ENCODE data around the gene SND1.

Gene SND1

DNA sequence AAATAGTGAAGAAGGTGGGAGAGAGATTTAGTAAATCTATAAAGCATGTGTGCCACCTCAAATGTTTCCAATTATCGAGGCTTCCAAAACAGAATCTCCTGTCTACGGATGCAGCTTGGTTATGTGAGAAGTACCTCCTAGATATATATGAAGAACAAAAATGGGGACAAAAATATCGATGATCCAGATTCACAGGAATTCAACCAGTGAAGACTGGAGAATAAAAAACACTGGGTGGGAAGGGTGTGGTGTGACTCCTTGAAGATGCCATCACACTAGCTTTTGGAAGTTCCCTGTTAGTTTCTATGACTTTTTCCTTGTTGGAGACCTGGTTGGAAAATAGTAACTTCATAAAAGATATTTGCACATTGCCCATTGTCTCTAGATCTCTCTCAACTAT is 226.8 kb downstream of the SND1 start:
- no peak for DNase-seq (ENCODE audit: extremely low spot score)
- POLR2A ChIA-PET, result no interaction called here
- CTCF ChIA-PET, result no interaction called here
- TF ChIP-seq FOXK2 (IDR thresholded peaks at IDR 0.05) (no peak), ARNT (IDR thresholded peaks at IDR 0.05) (no peak), SP1 (IDR thresholded peaks at IDR 0.05) (no peak), L3MBTL2 (conservative IDR thresholded peaks at IDR 0.05) (no peak), SUZ12 (IDR thresholded peaks at IDR 0.05) (no peak), TARDBP (IDR thresholded peaks at IDR 0.05) (no peak), CTBP1 (IDR thresholded peaks at IDR 0.05; ENCODE audit: borderline replicate concordance) (no peak), ZNF384 (IDR thresholded peaks at IDR 0.05) (no peak), FOXA1 (IDR thresholded peaks at IDR 0.05) (no peak), ELF4 (IDR thresholded peaks at IDR 0.05) (no peak), FOXM1 (IDR thresholded peaks at IDR 0.05; ENCODE audit: borderline replicate concordance) (no peak), BHLHE40 (IDR thresholded peaks at IDR 0.05; ENCODE audit: borderline replicate concordance) (no peak)
- TF ChIP-seq, protein P1, sequence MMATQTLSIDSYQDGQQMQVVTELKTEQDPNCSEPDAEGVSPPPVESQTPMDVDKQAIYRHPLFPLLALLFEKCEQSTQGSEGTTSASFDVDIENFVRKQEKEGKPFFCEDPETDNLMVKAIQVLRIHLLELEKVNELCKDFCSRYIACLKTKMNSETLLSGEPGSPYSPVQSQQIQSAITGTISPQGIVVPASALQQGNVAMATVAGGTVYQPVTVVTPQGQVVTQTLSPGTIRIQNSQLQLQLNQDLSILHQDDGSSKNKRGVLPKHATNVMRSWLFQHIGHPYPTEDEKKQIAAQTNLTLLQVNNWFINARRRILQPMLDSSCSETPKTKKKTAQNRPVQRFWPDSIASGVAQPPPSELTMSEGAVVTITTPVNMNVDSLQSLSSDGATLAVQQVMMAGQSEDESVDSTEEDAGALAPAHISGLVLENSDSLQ (IDR thresholded peaks at IDR 0.05), result no peak

DNA sequence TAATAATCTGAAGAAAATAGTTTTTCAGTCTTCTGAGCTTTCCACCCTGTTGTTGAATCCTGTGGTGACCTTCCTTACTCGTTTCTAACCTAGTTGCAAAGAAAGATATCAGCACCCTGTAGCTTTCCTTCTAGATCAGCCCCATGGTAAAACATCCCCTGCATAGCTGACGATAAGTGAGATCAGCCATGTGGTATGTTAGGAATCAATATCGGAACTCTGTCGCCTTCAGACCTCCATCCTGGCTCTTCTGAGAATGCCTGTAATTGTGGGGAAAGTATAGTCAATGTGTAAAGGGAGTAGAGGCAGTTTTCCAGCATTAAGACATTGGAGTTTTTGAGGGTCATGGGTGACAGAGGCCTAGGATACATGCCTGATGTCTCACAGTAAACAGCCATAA is 227.4 kb downstream of the SND1 start:
- TF ChIP-seq FOXM1 (IDR thresholded peaks at IDR 0.05; ENCODE audit: borderline replicate concordance) (no peak), SP1 (IDR thresholded peaks at IDR 0.05) (no peak), ARNT (IDR thresholded peaks at IDR 0.05) (no peak), NFRKB (IDR thresholded peaks at IDR 0.05) (no peak), TARDBP (IDR thresholded peaks at IDR 0.05) (no peak), ZNF384 (IDR thresholded peaks at IDR 0.05) (no peak), BHLHE40 (IDR thresholded peaks at IDR 0.05; ENCODE audit: borderline replicate concordance) (no peak), FOXA1 (IDR thresholded peaks at IDR 0.05) (no peak), CTBP1 (IDR thresholded peaks at IDR 0.05; ENCODE audit: borderline replicate concordance) (no peak), SUZ12 (IDR thresholded peaks at IDR 0.05) (no peak), LEF1 (IDR thresholded peaks at IDR 0.05; ENCODE audit: borderline replicate concordance) (no peak), L3MBTL2 (conservative IDR thresholded peaks at IDR 0.05) (no peak), ELF4 (IDR thresholded peaks at IDR 0.05) (no peak), FOXK2 (IDR thresholded peaks at IDR 0.05) (no peak), HDGF (IDR thresholded peaks at IDR 0.05; ENCODE audit: borderline replicate concordance) (no peak)
- TF ChIP-seq, protein P1 (IDR thresholded peaks at IDR 0.05), result no peak
- ChIA-PET POLR2A (no interaction called here), CTCF (no interaction called here)
- DNase-seq (ENCODE audit: extremely low spot score), result no peak

DNA sequence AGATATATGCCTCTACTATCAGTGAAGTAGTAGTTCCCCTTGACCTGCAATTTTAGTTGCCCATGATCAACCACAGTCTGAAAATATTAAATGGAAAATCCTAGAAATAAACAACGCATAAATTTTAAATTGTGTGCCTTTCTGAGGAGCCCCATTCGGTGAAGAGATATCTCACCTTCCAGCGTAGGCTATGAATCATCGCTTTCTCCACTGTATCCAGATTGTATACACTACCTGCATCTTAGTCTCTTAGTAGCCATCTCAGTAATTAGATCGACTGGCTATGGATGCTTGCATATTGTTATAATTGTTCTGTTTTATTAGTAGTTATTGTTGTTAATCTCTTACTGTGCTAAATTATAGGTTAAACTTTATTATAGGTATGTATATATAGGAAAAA is 227.9 kb downstream of the SND1 start:
- POLR2A ChIA-PET, result no interaction called here
- no peak for TF ChIP-seq FOXK2 (IDR thresholded peaks at IDR 0.05)
- TF ChIP-seq ELF4 (IDR thresholded peaks at IDR 0.05), result no peak
- no peak for TF ChIP-seq TARDBP (IDR thresholded peaks at IDR 0.05)
- TF ChIP-seq HDGF (IDR thresholded peaks at IDR 0.05; ENCODE audit: borderline replicate concordance), result no peak
- TF ChIP-seq SUZ12 (IDR thresholded peaks at IDR 0.05), result no peak
- TF ChIP-seq ARNT (IDR thresholded peaks at IDR 0.05), result no peak
- no peak for TF ChIP-seq ZNF384 (IDR thresholded peaks at IDR 0.05)
- no peak for TF ChIP-seq BHLHE40 (IDR thresholded peaks at IDR 0.05; ENCODE audit: borderline replicate concordance)
- TF ChIP-seq FOXM1 (IDR thresholded peaks at IDR 0.05; ENCODE audit: borderline replicate concordance), result no peak
- TF ChIP-seq, protein P1 (IDR thresholded peaks at IDR 0.05), result no peak
- no peak for TF ChIP-seq SP1 (IDR thresholded peaks at IDR 0.05)
- no peak for TF ChIP-seq L3MBTL2 (conservative IDR thresholded peaks at IDR 0.05)
- TF ChIP-seq CTBP1 (IDR thresholded peaks at IDR 0.05; ENCODE audit: borderline replicate concordance), result no peak
- no peak for TF ChIP-seq NFRKB (IDR thresholded peaks at IDR 0.05)
- no peak for DNase-seq (ENCODE audit: extremely low spot score)
- CTCF ChIA-PET, result no interaction called here

DNA sequence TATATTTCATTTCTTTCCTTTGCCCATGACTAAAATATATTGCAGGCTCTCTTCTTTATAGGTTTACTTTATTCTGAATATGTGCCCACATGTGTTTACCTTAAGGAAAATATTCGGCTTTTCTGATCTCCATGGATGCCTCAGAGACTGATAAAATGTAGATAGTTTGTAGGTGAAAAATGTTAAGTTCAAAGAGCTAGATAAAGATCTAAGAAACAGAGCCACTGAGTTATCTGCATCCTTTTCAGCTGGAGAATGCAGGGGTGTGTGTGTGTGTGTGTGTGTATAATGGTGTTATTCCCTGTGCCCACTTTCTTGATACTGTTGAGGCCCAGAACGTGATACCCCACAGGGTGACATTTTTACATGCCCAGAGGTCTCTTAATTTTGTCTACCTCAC is 228.5 kb downstream of the SND1 start:
- no peak for TF ChIP-seq SUZ12 (IDR thresholded peaks at IDR 0.05)
- no peak for TF ChIP-seq FOXK2 (IDR thresholded peaks at IDR 0.05)
- no peak for TF ChIP-seq L3MBTL2 (conservative IDR thresholded peaks at IDR 0.05)
- no peak for TF ChIP-seq CTBP1 (IDR thresholded peaks at IDR 0.05; ENCODE audit: borderline replicate concordance)
- TF ChIP-seq ZNF384 (IDR thresholded peaks at IDR 0.05), result no peak
- no peak for TF ChIP-seq HDGF (IDR thresholded peaks at IDR 0.05; ENCODE audit: borderline replicate concordance)
- no peak for TF ChIP-seq NFRKB (IDR thresholded peaks at IDR 0.05)
- no peak for TF ChIP-seq LEF1 (IDR thresholded peaks at IDR 0.05; ENCODE audit: borderline replicate concordance)
- TF ChIP-seq BHLHE40 (IDR thresholded peaks at IDR 0.05; ENCODE audit: borderline replicate concordance), result no peak
- no peak for TF ChIP-seq ELF4 (IDR thresholded peaks at IDR 0.05)
- no peak for TF ChIP-seq ARNT (IDR thresholded peaks at IDR 0.05)
- no peak for TF ChIP-seq SP1 (IDR thresholded peaks at IDR 0.05)
- ChIA-PET POLR2A (no interaction called here), CTCF (no interaction called here)
- DNase-seq (ENCODE audit: extremely low spot score), result no peak

DNA sequence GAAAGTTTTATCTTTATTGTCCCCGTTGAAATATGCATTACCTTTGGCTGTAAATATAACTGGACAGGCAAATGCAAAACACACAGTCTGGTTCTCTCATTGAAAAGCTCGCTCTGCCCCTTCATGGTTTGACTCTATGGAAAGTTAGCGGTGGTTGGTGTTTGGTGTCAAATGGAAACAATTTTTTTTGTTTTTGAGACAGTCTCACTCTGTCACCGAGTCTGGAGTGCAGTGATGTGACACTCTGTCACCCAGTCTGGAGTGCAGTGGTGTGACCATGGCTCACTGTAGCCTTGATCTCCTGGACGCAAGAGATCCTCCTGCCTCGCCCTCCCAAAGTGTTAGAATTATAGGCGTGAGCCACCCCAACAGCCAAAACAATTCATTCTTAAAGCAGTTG is 229.6 kb downstream of the SND1 start:
- CTCF ChIA-PET, result interaction anchor here (0.5 kb wide), 1 partner anchor 155 kb away, joined by 3 read pairs; no protein-coding TSS in a partner anchor

More for the DNA sequence above, 229.6 kb downstream of the SND1 start:
- DNase-seq (ENCODE audit: extremely low spot score), result no peak
- no peak for TF ChIP-seq LEF1 (IDR thresholded peaks at IDR 0.05; ENCODE audit: borderline replicate concordance)
- TF ChIP-seq TARDBP (IDR thresholded peaks at IDR 0.05), result no peak
- TF ChIP-seq NFRKB (IDR thresholded peaks at IDR 0.05), result no peak
- no peak for TF ChIP-seq SP1 (IDR thresholded peaks at IDR 0.05)
- TF ChIP-seq FOXM1 (IDR thresholded peaks at IDR 0.05; ENCODE audit: borderline replicate concordance), result no peak
- TF ChIP-seq, protein P1 (IDR thresholded peaks at IDR 0.05), result no peak
- TF ChIP-seq ZNF384 (IDR thresholded peaks at IDR 0.05), result no peak
- POLR2A ChIA-PET, result no interaction called here
